ENCODE measurements around the gene ANGPTL7.
"Not testable (repeated sequence)": the region's sequence is repeated elsewhere in the genome, so short reads cannot be mapped to it uniquely, and the experiment has no call there.

ANGPTL7 gene

GRCh38 chr1:11179125-11179524 is 10.0 kb upstream of the ANGPTL7 start:
- DNase-seq (ENCODE audit: insufficient read length, low spot score), result no peak
- no peak for FAIRE-seq
- TF ChIP-seq POLR2A (IDR thresholded peaks at IDR 0.05; ENCODE audit: low read depth, low read length), result no peak

- DNase-seq (ENCODE audit: insufficient read length, low spot score); FAIRE-seq: not testable (repeated sequence)
These were observed 9.4 kb upstream of the ANGPTL7 start for GRCh38 chr1:11179749-11180148.

DNA sequence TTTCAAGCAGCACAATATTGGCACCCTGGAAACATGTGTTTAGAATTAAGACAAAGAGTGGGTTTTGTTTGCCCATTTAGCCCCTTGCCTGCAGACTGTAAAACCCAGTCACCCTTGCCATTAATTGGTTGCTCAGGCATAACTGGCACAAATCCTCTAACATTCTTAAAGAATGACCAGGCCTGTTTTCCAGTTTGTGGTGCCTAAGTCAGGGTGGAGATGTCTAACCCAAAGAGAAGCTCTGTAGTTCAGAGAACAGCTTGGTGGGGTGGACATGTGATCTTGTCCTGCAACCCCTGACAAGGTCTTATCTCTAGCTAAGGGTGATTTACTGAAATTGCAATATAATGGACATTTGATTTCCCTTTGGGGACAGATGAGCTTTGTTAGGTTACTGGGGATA is 8.8 kb upstream of the ANGPTL7 start:
- peak; percentile 80 for FAIRE-seq
- DNase-seq (ENCODE audit: insufficient read length, low spot score), result peak; percentile 39
- TF ChIP-seq POLR2A (IDR thresholded peaks at IDR 0.05; ENCODE audit: low read depth, low read length), result no peak

DNA sequence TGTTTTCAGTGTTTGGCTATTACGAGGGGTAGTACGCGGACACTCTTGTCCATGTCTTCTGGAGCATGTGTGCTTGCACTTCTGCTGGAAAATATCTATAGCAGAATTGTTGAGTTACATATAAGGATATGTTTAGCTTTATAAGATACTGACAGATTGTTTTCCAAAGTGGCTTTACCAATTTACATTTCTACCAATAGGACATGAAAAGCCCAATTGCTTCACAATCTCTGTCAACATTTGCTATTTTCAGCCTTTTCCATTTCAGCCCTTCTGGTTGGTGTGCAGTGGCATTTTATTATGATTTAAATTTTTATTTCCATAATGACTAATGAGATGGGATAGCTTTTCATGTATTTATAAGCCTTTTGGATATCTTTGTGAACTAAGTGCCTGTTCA is 6.3 kb upstream of the ANGPTL7 start:
- DNase-seq (ENCODE audit: insufficient read length, low spot score) (no peak), FAIRE-seq (no peak)
- no peak for TF ChIP-seq POLR2A (IDR thresholded peaks at IDR 0.05; ENCODE audit: low read depth, low read length)

- DNase-seq (ENCODE audit: insufficient read length, low spot score), result no peak
- no peak for FAIRE-seq
- TF ChIP-seq POLR2A (IDR thresholded peaks at IDR 0.05; ENCODE audit: low read depth, low read length), result no peak
These were observed 4.2 kb upstream of the ANGPTL7 start for GRCh38 chr1:11184973-11185372.

DNA sequence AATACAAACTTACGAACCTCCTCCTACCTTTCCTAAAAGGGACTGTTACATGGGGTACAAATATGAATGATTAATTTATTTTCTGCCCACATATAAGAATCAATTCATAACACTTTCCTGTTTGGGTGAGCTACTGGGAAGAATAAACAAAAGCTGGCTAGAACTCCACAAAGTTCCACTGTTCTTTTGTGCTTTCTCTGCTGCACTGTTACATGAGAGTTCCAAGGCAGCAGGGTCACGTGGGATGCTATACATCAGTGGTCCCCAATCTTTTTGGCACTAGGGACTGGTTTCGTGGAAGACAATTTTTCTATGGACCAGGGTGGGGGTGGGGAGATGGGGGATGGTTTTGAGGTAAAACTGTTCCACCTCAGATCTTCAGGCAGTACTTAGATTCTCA is 2.2 kb upstream of the ANGPTL7 start:
- DNase-seq (ENCODE audit: insufficient read length, low spot score) (no peak), FAIRE-seq (no peak)
- TF ChIP-seq POLR2A (IDR thresholded peaks at IDR 0.05; ENCODE audit: low read depth, low read length), result no peak

DNA sequence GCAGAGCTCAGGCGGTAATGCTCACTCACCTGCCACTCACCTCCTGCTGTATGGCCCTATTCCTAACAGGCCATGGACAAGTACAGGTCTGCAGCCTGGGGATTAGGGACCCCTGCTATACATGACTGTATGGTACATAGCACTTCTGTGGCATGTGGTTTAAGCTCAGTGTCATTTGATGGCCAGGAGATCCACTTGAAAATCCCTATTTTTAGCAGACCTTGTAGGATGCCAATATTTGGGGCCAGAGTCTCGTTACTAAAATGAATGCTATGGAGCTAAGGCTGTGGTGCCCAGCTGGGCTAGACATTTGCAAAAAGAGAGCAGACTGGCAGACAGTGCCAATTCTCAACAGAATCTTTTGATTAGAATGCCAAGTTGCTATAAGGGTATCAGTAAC is 1.7 kb upstream of the ANGPTL7 start:
- FAIRE-seq (no peak), DNase-seq (ENCODE audit: insufficient read length, low spot score) (no peak)
- TF ChIP-seq POLR2A (IDR thresholded peaks at IDR 0.05; ENCODE audit: low read depth, low read length), result no peak

DNA sequence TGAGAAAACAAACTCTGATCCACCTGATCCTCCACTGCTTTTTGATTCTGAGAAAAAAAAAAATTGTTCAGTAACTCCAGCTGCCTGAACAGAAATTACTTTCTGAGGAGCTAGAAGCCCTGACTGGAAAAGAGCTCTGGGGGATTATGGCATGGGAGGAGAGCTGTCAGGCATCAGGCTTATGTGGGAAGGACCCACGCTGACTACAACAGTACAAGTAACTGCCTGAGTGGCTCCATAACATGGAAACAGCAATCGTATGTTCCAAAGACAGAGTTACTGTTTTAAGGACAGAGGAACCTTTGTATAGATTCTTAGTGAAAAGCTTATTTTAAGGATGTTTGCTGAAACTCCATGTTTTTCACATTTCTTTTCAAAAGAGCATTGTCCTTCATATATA is 1.2 kb upstream of the ANGPTL7 start:
- DNase-seq (ENCODE audit: insufficient read length, low spot score) (no peak), FAIRE-seq (no peak)
- no peak for TF ChIP-seq POLR2A (IDR thresholded peaks at IDR 0.05; ENCODE audit: low read depth, low read length)

- DNase-seq (ENCODE audit: insufficient read length, low spot score) (no peak), FAIRE-seq (no peak)
- no peak for TF ChIP-seq POLR2A (IDR thresholded peaks at IDR 0.05; ENCODE audit: low read depth, low read length)
These were observed 774 bp upstream of the ANGPTL7 start for GRCh38 chr1:11188381-11188780.

- TF ChIP-seq POLR2A (IDR thresholded peaks at IDR 0.05; ENCODE audit: low read depth, low read length), result no peak
- DNase-seq (ENCODE audit: insufficient read length, low spot score), result no peak
- no peak for FAIRE-seq
These were observed 4.2 kb downstream of the ANGPTL7 start for GRCh38 chr1:11193376-11193775.

DNA sequence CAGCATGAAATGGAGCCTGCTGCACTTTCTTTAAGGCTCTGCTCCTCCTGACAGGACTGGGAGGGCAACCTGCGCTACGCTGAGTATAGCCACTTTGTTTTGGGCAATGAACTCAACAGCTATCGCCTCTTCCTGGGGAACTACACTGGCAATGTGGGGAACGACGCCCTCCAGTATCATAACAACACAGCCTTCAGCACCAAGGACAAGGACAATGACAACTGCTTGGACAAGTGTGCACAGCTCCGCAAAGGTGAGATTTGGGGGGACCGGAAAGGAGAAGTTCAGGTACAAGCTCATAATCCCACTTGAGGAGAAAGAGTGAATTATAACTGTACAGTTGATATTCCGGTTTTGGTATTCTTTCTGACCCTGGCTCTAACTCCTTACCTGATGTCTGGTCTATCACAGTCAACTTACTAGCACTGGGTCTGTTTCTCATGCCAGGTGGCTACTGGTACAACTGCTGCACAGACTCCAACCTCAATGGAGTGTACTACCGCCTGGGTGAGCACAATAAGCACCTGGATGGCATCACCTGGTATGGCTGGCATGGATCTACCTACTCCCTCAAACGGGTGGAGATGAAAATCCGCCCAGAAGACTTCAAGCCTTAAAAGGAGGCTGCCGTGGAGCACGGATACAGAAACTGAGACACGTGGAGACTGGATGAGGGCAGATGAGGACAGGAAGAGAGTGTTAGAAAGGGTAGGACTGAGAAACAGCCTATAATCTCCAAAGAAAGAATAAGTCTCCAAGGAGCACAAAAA is 5.4 kb downstream of the ANGPTL7 start:
- no peak for FAIRE-seq
- DNase-seq (ENCODE audit: insufficient read length, low spot score), result no peak
- no peak for TF ChIP-seq POLR2A (IDR thresholded peaks at IDR 0.05; ENCODE audit: low read depth, low read length)

GRCh38 chr1:11196945-11197344 is 7.8 kb downstream of the ANGPTL7 start:
- DNase-seq (ENCODE audit: insufficient read length, low spot score) (no peak), FAIRE-seq (no peak)
- no peak for TF ChIP-seq POLR2A (IDR thresholded peaks at IDR 0.05; ENCODE audit: low read depth, low read length)

GRCh38 chr1:11197359-11197758 is 8.2 kb downstream of the ANGPTL7 start:
- TF ChIP-seq POLR2A (IDR thresholded peaks at IDR 0.05; ENCODE audit: low read depth, low read length), result no peak
- FAIRE-seq (no peak), DNase-seq (ENCODE audit: insufficient read length, low spot score) (no peak)

GRCh38 chr1:11198257-11198656 is 9.1 kb downstream of the ANGPTL7 start:
- TF ChIP-seq POLR2A (IDR thresholded peaks at IDR 0.05; ENCODE audit: low read depth, low read length), result no peak
- no peak for DNase-seq (ENCODE audit: insufficient read length, low spot score)
- no peak for FAIRE-seq

DNA sequence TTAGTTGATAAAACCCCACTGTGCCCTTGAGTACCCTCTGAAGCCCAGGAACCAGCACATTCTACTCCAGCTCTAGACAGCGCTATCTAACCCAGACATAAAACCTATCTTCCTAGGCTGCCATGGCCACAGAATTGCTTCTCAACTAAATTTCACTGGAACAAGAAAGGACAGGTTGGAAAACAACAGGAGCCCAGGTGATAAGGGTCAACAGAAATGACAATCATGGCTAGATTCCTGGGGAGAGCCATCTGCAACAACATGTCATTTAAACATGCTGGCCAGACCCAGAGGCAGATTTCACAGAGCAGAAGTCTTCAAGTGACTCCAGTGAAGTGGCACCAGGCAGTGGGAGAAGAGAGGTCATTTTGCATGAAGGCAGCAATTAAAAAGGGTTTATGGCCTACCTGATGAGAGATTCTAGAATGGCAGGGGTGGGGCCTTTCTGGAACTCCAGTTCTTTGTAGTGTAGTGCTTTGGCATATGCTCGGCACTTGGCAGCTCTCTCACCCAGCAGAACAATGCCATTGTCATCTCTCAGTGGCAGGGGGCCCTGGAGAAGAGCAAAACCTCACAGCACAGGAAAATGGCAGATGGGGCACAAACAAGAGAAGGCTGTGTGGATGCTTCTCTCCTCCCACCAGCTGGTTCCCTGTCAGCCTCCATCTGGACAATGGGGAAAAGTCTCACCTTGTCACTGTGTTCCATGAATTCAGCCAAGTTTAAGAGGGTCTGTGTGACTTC is 9.9 kb downstream of the ANGPTL7 start:
- TF ChIP-seq POLR2A (IDR thresholded peaks at IDR 0.05; ENCODE audit: low read depth, low read length), result no peak
- FAIRE-seq (no peak), DNase-seq (ENCODE audit: insufficient read length, low spot score) (no peak)
